Measurements from ENCODE around the gene RGS6. TPM values are rescaled to one million over a fixed set of nuclear protein-coding genes. Genes with fewer than 3 reads are reported as not detected.

The RGS6 gene
- total and polyA plus RNA-seq, 7 donors = 0.19 to 1.6 (median 0.42) TPM

DNA sequence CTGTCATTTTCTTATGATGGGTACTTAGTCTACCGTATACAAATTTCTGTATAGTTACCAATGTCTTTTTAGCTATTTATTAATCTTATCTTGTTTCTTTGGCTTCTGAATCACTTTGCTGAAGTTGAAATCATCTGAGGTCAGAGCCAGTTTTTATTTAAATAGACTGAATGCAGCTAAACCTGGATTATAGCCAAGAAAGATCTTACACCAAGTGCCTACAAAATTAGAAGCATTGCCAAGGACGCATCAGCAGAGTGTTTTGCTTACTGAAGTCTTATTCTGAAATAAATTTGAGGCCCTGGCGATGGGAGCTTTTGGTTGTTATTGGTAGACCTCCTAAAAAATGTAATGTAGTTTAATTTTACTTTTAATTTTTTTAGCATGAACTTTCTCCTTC lies 128.2 kb downstream of the RGS6 start:
- H3K36me3 ChIP-seq (ENCODE audit: insufficient read depth in 1 of 2, low read depth in 1 of 2) = no peaks in the 10 kb centered on the region
- DNase-seq = no peak
- H3K27ac ChIP-seq = no peak overlapping the region
- ATAC-seq = no peak
- no peaks in the 10 kb centered on the region for H3K9me3 ChIP-seq
- H3K4me3 ChIP-seq = no peak overlapping the region
- intact Hi-C loops (cut with DNase I) = no loop called here
- no peaks in the 10 kb centered on the region for H3K4me1 ChIP-seq
- TF ChIP-seq, protein P1, sequence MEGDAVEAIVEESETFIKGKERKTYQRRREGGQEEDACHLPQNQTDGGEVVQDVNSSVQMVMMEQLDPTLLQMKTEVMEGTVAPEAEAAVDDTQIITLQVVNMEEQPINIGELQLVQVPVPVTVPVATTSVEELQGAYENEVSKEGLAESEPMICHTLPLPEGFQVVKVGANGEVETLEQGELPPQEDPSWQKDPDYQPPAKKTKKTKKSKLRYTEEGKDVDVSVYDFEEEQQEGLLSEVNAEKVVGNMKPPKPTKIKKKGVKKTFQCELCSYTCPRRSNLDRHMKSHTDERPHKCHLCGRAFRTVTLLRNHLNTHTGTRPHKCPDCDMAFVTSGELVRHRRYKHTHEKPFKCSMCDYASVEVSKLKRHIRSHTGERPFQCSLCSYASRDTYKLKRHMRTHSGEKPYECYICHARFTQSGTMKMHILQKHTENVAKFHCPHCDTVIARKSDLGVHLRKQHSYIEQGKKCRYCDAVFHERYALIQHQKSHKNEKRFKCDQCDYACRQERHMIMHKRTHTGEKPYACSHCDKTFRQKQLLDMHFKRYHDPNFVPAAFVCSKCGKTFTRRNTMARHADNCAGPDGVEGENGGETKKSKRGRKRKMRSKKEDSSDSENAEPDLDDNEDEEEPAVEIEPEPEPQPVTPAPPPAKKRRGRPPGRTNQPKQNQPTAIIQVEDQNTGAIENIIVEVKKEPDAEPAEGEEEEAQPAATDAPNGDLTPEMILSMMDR (IDR thresholded peaks at IDR 0.05) = no peak
- 45 to 55% (median 48%) methylated on average over 3 of the region's 3 CpGs for WGBS, 3 donors
- no peaks in the 10 kb centered on the region for H3K27me3 ChIP-seq (ENCODE audit: insufficient read depth in 3 of 3, low read length in 2 of 3)

DNA sequence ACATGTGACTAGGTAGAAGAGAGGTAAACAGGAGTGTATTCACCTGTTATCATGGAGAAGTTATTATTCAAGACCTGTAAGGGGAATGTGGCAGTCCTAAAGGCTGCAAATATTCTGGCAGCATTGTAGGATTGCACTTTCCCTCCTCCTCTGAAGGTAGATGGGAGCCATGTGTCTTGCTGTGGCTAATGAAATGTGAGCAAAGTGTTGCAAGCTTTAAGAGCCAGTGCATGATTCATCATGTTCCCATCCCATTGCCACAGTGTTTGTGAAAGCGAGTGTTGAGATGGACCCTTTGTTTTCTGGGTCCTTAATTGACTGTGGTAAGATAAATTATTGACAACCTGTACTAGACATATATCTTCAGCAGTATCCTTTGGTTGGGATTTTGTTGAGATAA lies 128.7 kb downstream of the RGS6 start:
- Histone ChIP-seq H3K4me1 (no peaks in the 10 kb centered on the region), H3K27ac (no peak overlapping the region), H3K9me3 (no peaks in the 10 kb centered on the region), H3K36me3 (ENCODE audit: insufficient read depth in 1 of 2, low read depth in 1 of 2) (no peaks in the 10 kb centered on the region), H3K27me3 (ENCODE audit: insufficient read depth in 3 of 3, low read length in 2 of 3) (no peaks in the 10 kb centered on the region), H3K4me3 (no peak overlapping the region)
- WGBS, 3 donors = 82 to 87% (median 86%) methylated on average over 1 of the region's 1 CpG
- TF ChIP-seq, protein P1 (IDR thresholded peaks at IDR 0.05) = no peak
- intact Hi-C loops (cut with DNase I) = no loop called here
- ATAC-seq (no peak), DNase-seq (no peak)

DNA sequence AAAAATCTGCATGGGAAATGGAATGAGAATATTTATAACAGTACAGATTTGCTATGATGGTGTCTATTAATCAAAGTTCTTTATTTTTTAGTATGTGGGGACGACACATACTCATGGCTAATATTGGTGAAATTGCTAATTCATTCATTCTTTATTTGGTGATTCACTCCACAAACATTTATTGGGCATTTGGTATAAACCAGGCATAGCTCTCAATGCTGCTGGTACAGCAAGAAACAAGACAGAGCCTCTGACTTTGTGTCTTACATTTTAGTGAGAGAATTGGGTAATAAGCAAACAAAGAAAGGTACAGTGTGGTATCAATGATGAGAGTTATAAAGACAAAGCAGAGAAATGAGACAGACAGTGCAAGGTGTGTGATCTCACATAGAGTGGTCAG lies 129.5 kb downstream of the RGS6 start:
- Histone ChIP-seq H3K27ac (no peak overlapping the region), H3K27me3 (ENCODE audit: insufficient read depth in 3 of 3, low read length in 2 of 3) (no peaks in the 10 kb centered on the region), H3K4me1 (no peaks in the 10 kb centered on the region), H3K36me3 (ENCODE audit: insufficient read depth in 1 of 2, low read depth in 1 of 2) (no peaks in the 10 kb centered on the region), H3K4me3 (no peak overlapping the region), H3K9me3 (no peaks in the 10 kb centered on the region)
- 76 to 78% (median 76%) methylated on average over 1 of the region's 1 CpG for WGBS, 3 donors
- intact Hi-C loops (cut with DNase I) = no loop called here
- TF ChIP-seq, protein P1 (IDR thresholded peaks at IDR 0.05) = no peak
- DNase-seq (no peak), ATAC-seq (no peak)

DNA sequence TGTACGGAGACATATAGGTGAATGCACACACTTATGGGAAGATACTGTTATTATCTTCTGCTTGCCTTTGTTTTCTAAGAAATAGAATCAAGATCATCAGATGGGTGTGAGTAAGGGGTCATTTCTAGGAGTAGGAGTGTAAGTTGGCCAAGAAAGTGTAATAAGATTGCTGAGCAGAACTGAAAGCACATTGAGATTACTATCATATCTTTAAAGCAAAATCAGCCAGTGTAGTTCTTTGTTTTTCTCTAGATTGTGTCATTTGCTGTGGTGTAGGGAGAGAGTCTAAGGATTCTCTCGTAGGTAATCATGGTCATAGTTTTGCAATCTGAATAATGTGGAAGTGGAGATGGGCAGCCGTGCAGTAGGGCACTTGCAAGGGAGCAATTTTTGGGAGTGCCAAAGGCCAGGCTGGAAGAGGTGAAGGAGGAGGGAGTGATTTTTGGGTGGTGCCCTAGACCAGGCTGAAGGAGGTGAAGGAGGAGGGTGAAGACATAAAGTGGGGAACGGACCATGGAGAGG lies 131.6 kb downstream of the RGS6 start:
- no peaks in the 10 kb centered on the region for H3K9me3 ChIP-seq
- intact Hi-C loops (cut with DNase I) = no loop called here
- no peak overlapping the region for H3K27ac ChIP-seq
- TF ChIP-seq, protein P1 (IDR thresholded peaks at IDR 0.05) = no peak
- ATAC-seq (no peak), DNase-seq (no peak)
- 69 to 75% (median 72%) methylated on average over 4 of the region's 4 CpGs for WGBS, 3 donors
- no peaks in the 10 kb centered on the region for H3K36me3 ChIP-seq (ENCODE audit: insufficient read depth in 1 of 2, low read depth in 1 of 2)
- no peak overlapping the region for H3K4me3 ChIP-seq
- no peaks in the 10 kb centered on the region for H3K27me3 ChIP-seq (ENCODE audit: insufficient read depth in 3 of 3, low read length in 2 of 3)
- H3K4me1 ChIP-seq = no peaks in the 10 kb centered on the region

DNA sequence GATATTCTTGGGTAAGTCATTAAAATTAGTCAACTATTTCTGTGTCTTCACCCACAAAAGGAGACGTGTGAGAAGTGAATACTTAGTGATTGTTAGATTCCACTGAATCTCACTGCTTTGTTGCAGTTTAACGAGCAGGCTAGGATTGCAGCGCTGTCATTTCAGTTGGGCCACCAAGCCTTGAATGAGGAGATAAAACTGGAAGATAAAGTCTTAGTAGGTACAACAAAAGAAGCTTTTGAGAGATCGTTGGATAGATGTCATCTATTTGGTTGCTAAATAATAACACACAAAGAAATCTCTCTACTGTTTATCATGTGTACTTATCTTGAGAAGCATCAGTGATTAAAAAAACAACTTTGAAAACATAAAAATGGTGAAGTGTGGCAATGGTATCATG lies 132.3 kb downstream of the RGS6 start:
- no peak for ATAC-seq
- DNase-seq = no peak
- WGBS, 3 donors = 65 to 77% (median 74%) methylated on average over 4 of the region's 4 CpGs
- Histone ChIP-seq H3K36me3 (ENCODE audit: insufficient read depth in 1 of 2, low read depth in 1 of 2) (no peaks in the 10 kb centered on the region), H3K4me3 (no peak overlapping the region), H3K27me3 (ENCODE audit: insufficient read depth in 3 of 3, low read length in 2 of 3) (no peaks in the 10 kb centered on the region), H3K9me3 (no peaks in the 10 kb centered on the region), H3K4me1 (no peaks in the 10 kb centered on the region), H3K27ac (no peak overlapping the region)
- TF ChIP-seq, protein P1 (IDR thresholded peaks at IDR 0.05) = no peak
- intact Hi-C loops (cut with DNase I) = no loop called here
